ENCODE data around the gene GRK3.

Gene GRK3

GRCh38 chr22:25637672-25638071, 73.2 kb downstream of the GRK3 start:
- WGBS (ENCODE audit: extremely low coverage, insufficient coverage, insufficient read length): no CpG with 5 or more reads among the region's 4 CpGs
- H2BK120ac ChIP-seq (ENCODE audit: insufficient read depth, low read length, poor library complexity): no peak overlapping the region
- no peak overlapping the region for H2BK5ac ChIP-seq (ENCODE audit: low read depth, low read length, poor library complexity)
- no peak overlapping the region for H3K23ac ChIP-seq (ENCODE audit: low read length)
- no peak overlapping the region for H3K18ac ChIP-seq (ENCODE audit: low read length)
- no peaks in the 10 kb centered on the region for H3K27me3 ChIP-seq (ENCODE audit: insufficient read depth, low read length)
- no peak overlapping the region for H3K9ac ChIP-seq (ENCODE audit: low read length)
- H3K4me3 ChIP-seq (ENCODE audit: low read depth, low read length): no peak overlapping the region
- H3K27ac ChIP-seq (ENCODE audit: low read depth, low read length): no peak overlapping the region
- H4K12ac ChIP-seq (ENCODE audit: low read depth, low read length): no peak overlapping the region
- no peak overlapping the region for H2BK12ac ChIP-seq (ENCODE audit: low read length)
- H3K4me2 ChIP-seq (ENCODE audit: low read length): no peak overlapping the region
- no peak overlapping the region for H2AK5ac ChIP-seq (ENCODE audit: low read length)
- H3K4ac ChIP-seq (ENCODE audit: low read depth, low read length): no peak overlapping the region
- H3K14ac ChIP-seq (ENCODE audit: low read length): no peak overlapping the region
- H3K36me3 ChIP-seq (ENCODE audit: control insufficient read depth in 1 of 2, insufficient read depth in 2 of 2, low read length in 2 of 2): no peaks in the 10 kb centered on the region
- H3K79me1 ChIP-seq (ENCODE audit: low read length): no peaks in the 10 kb centered on the region
- no peaks in the 10 kb centered on the region for H3K4me1 ChIP-seq (ENCODE audit: control insufficient read depth in 1 of 2, insufficient read depth in 2 of 2, low read length in 2 of 2)
- H2AFZ ChIP-seq (ENCODE audit: insufficient read depth, low read length, poor library complexity): no peak overlapping the region
- no peak overlapping the region for H4K91ac ChIP-seq (ENCODE audit: low read depth, low read length)
- peaks cover 1% of the 10 kb centered on the region for H3K9me3 ChIP-seq (ENCODE audit: insufficient read depth, low read depth, low read length)
- DNase-seq: no peak
- no peak overlapping the region for H4K8ac ChIP-seq (ENCODE audit: low read depth, low read length)
- H3K79me2 ChIP-seq (ENCODE audit: control insufficient read depth, insufficient read depth, low read length, poor library complexity): no peaks in the 10 kb centered on the region

GRCh38 chr22:25638638-25639037, 74.2 kb downstream of the GRK3 start:
- Histone ChIP-seq H4K8ac (ENCODE audit: low read depth, low read length) (no peak overlapping the region), H3K4me1 (ENCODE audit: control insufficient read depth in 1 of 2, insufficient read depth in 2 of 2, low read length in 2 of 2) (no peaks in the 10 kb centered on the region), H2AFZ (ENCODE audit: insufficient read depth, low read length, poor library complexity) (no peak overlapping the region), H3K27ac (ENCODE audit: low read depth, low read length) (no peak overlapping the region), H3K79me1 (ENCODE audit: low read length) (no peaks in the 10 kb centered on the region), H4K12ac (ENCODE audit: low read depth, low read length) (no peak overlapping the region), H3K14ac (ENCODE audit: low read length) (no peak overlapping the region), H3K36me3 (ENCODE audit: control insufficient read depth in 1 of 2, insufficient read depth in 2 of 2, low read length in 2 of 2) (no peaks in the 10 kb centered on the region), H2BK12ac (ENCODE audit: low read length) (no peak overlapping the region), H3K79me2 (ENCODE audit: control insufficient read depth, insufficient read depth, low read length, poor library complexity) (no peaks in the 10 kb centered on the region), H3K4me3 (ENCODE audit: low read depth, low read length) (no peak overlapping the region), H3K4ac (ENCODE audit: low read depth, low read length) (no peak overlapping the region), H3K4me2 (ENCODE audit: low read length) (no peak overlapping the region), H3K9me3 (ENCODE audit: insufficient read depth, low read depth, low read length) (peaks cover 1% of the 10 kb centered on the region), H3K23ac (ENCODE audit: low read length) (no peak overlapping the region), H4K91ac (ENCODE audit: low read depth, low read length) (no peak overlapping the region), H3K9ac (ENCODE audit: low read length) (no peak overlapping the region), H2BK120ac (ENCODE audit: insufficient read depth, low read length, poor library complexity) (no peak overlapping the region), H2BK5ac (ENCODE audit: low read depth, low read length, poor library complexity) (no peak overlapping the region), H3K18ac (ENCODE audit: low read length) (no peak overlapping the region), H2AK5ac (ENCODE audit: low read length) (no peak overlapping the region), H3K27me3 (ENCODE audit: insufficient read depth, low read length) (no peaks in the 10 kb centered on the region)
- DNase-seq: no peak
- WGBS (ENCODE audit: extremely low coverage, insufficient coverage, insufficient read length): no CpG with 5 or more reads among the region's 1 CpG

GRCh38 chr22:25641650-25642049, 77.2 kb downstream of the GRK3 start:
- H3K27ac ChIP-seq (ENCODE audit: low read depth, low read length): no peak overlapping the region
- no peak overlapping the region for H3K14ac ChIP-seq (ENCODE audit: low read length)
- H3K4me3 ChIP-seq (ENCODE audit: low read depth, low read length): no peak overlapping the region
- H3K9ac ChIP-seq (ENCODE audit: low read length): no peak overlapping the region
- no peak overlapping the region for H3K23ac ChIP-seq (ENCODE audit: low read length)
- H3K9me3 ChIP-seq (ENCODE audit: insufficient read depth, low read depth, low read length): peaks cover 1% of the 10 kb centered on the region
- no peak overlapping the region for H2AK5ac ChIP-seq (ENCODE audit: low read length)
- no CpG with 5 or more reads among the region's 2 CpGs for WGBS (ENCODE audit: extremely low coverage, insufficient coverage, insufficient read length)
- no peak for DNase-seq
- no peak overlapping the region for H4K12ac ChIP-seq (ENCODE audit: low read depth, low read length)
- H4K91ac ChIP-seq (ENCODE audit: low read depth, low read length): no peak overlapping the region
- H2BK12ac ChIP-seq (ENCODE audit: low read length): no peak overlapping the region
- H3K79me2 ChIP-seq (ENCODE audit: control insufficient read depth, insufficient read depth, low read length, poor library complexity): no peaks in the 10 kb centered on the region
- H4K8ac ChIP-seq (ENCODE audit: low read depth, low read length): no peak overlapping the region
- H3K4me1 ChIP-seq (ENCODE audit: control insufficient read depth in 1 of 2, insufficient read depth in 2 of 2, low read length in 2 of 2): no peaks in the 10 kb centered on the region
- no peak overlapping the region for H3K18ac ChIP-seq (ENCODE audit: low read length)
- H3K79me1 ChIP-seq (ENCODE audit: low read length): no peaks in the 10 kb centered on the region
- no peak overlapping the region for H3K4ac ChIP-seq (ENCODE audit: low read depth, low read length)
- no peak overlapping the region for H2AFZ ChIP-seq (ENCODE audit: insufficient read depth, low read length, poor library complexity)
- H3K36me3 ChIP-seq (ENCODE audit: control insufficient read depth in 1 of 2, insufficient read depth in 2 of 2, low read length in 2 of 2): no peaks in the 10 kb centered on the region
- no peak overlapping the region for H3K4me2 ChIP-seq (ENCODE audit: low read length)
- no peaks in the 10 kb centered on the region for H3K27me3 ChIP-seq (ENCODE audit: insufficient read depth, low read length)
- no peak overlapping the region for H2BK5ac ChIP-seq (ENCODE audit: low read depth, low read length, poor library complexity)
- no peak overlapping the region for H2BK120ac ChIP-seq (ENCODE audit: insufficient read depth, low read length, poor library complexity)

- Histone ChIP-seq H3K79me1 (ENCODE audit: low read length) (no peaks in the 10 kb centered on the region), H3K23ac (ENCODE audit: low read length) (no peak overlapping the region), H3K4ac (ENCODE audit: low read depth, low read length) (no peak overlapping the region), H2AFZ (ENCODE audit: insufficient read depth, low read length, poor library complexity) (no peak overlapping the region), H3K14ac (ENCODE audit: low read length) (no peak overlapping the region), H3K18ac (ENCODE audit: low read length) (no peak overlapping the region), H2BK120ac (ENCODE audit: insufficient read depth, low read length, poor library complexity) (no peak overlapping the region), H2BK12ac (ENCODE audit: low read length) (no peak overlapping the region), H3K4me3 (ENCODE audit: low read depth, low read length) (no peak overlapping the region), H3K27ac (ENCODE audit: low read depth, low read length) (no peak overlapping the region), H3K79me2 (ENCODE audit: control insufficient read depth, insufficient read depth, low read length, poor library complexity) (no peaks in the 10 kb centered on the region), H3K27me3 (ENCODE audit: insufficient read depth, low read length) (no peaks in the 10 kb centered on the region), H4K91ac (ENCODE audit: low read depth, low read length) (no peak overlapping the region), H2BK5ac (ENCODE audit: low read depth, low read length, poor library complexity) (no peak overlapping the region), H3K36me3 (ENCODE audit: control insufficient read depth in 1 of 2, insufficient read depth in 2 of 2, low read length in 2 of 2) (no peaks in the 10 kb centered on the region), H3K9ac (ENCODE audit: low read length) (no peak overlapping the region), H4K8ac (ENCODE audit: low read depth, low read length) (no peak overlapping the region), H2AK5ac (ENCODE audit: low read length) (no peak overlapping the region), H3K4me2 (ENCODE audit: low read length) (no peak overlapping the region), H3K9me3 (ENCODE audit: insufficient read depth, low read depth, low read length) (peaks cover 1% of the 10 kb centered on the region), H4K12ac (ENCODE audit: low read depth, low read length) (no peak overlapping the region), H3K4me1 (ENCODE audit: control insufficient read depth in 1 of 2, insufficient read depth in 2 of 2, low read length in 2 of 2) (no peaks in the 10 kb centered on the region)
- DNase-seq: no peak
- no CpG with 5 or more reads among the region's 9 CpGs for WGBS (ENCODE audit: extremely low coverage, insufficient coverage, insufficient read length)
Measured at GRCh38 chr22:25643232-25644000, 78.9 kb downstream of the GRK3 start.

Measured in trophoblast cell (in vitro differentiated cells and primary cell).